CD14-positive monocyte (primary cell): ENCODE results near the gene ITIH3. TPM values are rescaled to one million over a fixed set of nuclear protein-coding genes. Genes with fewer than 3 reads are reported as not detected.

ENCODE experiments used
- DNase-seq, 3 donors: peaks; one replicate each; pipeline ENCODE4 v3.0.0-alpha.2; 2011 to 2022
- H2AFZ ChIP-seq: 2 replicates; pipeline ENCODE4 v1.6.0; 2012; ENCODE audit warnings: mild to moderate bottlenecking, low read depth, low read length, inconsistent platforms; ENCODE audit not compliant: insufficient read depth, poor library complexity, severe bottlenecking
- H3K27ac ChIP-seq, 2 donors: 1 replicate in 1 of 2; 2 replicates in 1 of 2; pipeline ENCODE4 v1.5.1; 2012 to 2013; ENCODE audit warnings: low read length in 2 of 2, control low read depth in 1 of 2, inconsistent platforms in 1 of 2, low read depth in 1 of 2, mild to moderate bottlenecking in 1 of 2
- H3K27me3 ChIP-seq, 2 donors: one replicate each; pipeline versions ENCODE4 v1.6.0 to v1.6.1; 2011 to 2013; ENCODE audit warnings: low read length in 2 of 2; ENCODE audit not compliant: control insufficient read depth in 2 of 2, insufficient read depth in 2 of 2
- H3K36me3 ChIP-seq, 2 donors: replicated peaks in 1 of 2; 1 replicate in 1 of 2; 2 replicates in 1 of 2; pipeline versions ENCODE4 v1.5.1 to v1.6.1; 2012 to 2013; ENCODE audit warnings: low read length in 2 of 2, control low read depth in 1 of 2, inconsistent platforms in 1 of 2, mild to moderate bottlenecking in 1 of 2; ENCODE audit not compliant: insufficient read depth in 2 of 2, control insufficient read depth in 1 of 2
- H3K4me1 ChIP-seq, 2 donors: 1 replicate in 1 of 2; 2 replicates in 1 of 2; pipeline versions ENCODE4 v1.5.1 to v1.6.1; 2012 to 2013; ENCODE audit warnings: low read length in 2 of 2, control low read depth in 1 of 2, inconsistent platforms in 1 of 2, mild to moderate bottlenecking in 1 of 2, moderate library complexity in 1 of 2; ENCODE audit not compliant: insufficient read depth in 2 of 2, control insufficient read depth in 1 of 2
- H3K4me2 ChIP-seq: replicated peaks from 2 replicates; pipeline ENCODE3; 2012; ENCODE audit warnings: low read length, moderate library complexity, mild to moderate bottlenecking; ENCODE audit not compliant: poor library complexity, severe bottlenecking; ENCODE audit errors: extremely low read depth
- H3K4me3 ChIP-seq, 3 experiments: fragments of 200-600 bp in 1 of 3; sonication (generic) in 1 of 3; replicated peaks in 1 of 3; 1 replicate in 2 of 3; 2 replicates in 1 of 3; pipeline ENCODE4 v1.5.1; 2011 to 2013; ENCODE audit warnings: low read length in 3 of 3, mild to moderate bottlenecking in 3 of 3, control low read depth in 2 of 3, low read depth in 2 of 3, inconsistent platforms in 1 of 3, moderate library complexity in 1 of 3
- H3K79me2 ChIP-seq: 2 replicates; pipeline ENCODE4 v1.6.0; 2012; ENCODE audit warnings: mild to moderate bottlenecking, control low read depth, inconsistent platforms, low read length, moderate library complexity; ENCODE audit not compliant: insufficient read depth
- H3K9ac ChIP-seq: 2 replicates; pipeline ENCODE4 v1.6.0; 2017; ENCODE audit warnings: low read length, mild to moderate bottlenecking; ENCODE audit not compliant: insufficient read depth, poor library complexity, severe bottlenecking
- H3K9me3 ChIP-seq, 2 donors: replicated peaks in 1 of 2; 1 replicate in 1 of 2; 2 replicates in 1 of 2; pipeline versions ENCODE4 v1.5.1 to v1.6.1; 2012 to 2013; ENCODE audit warnings: low read length in 2 of 2, control low read depth in 1 of 2; ENCODE audit not compliant: control insufficient read depth in 1 of 2, insufficient read depth in 1 of 2
- H4K20me1 ChIP-seq: 2 replicates; pipeline ENCODE4 v1.6.0; 2012; ENCODE audit warnings: mild to moderate bottlenecking, low read length, control low read depth, moderate library complexity; ENCODE audit not compliant: insufficient read depth
- H3K27ac Mint-ChIP-seq, 7 donors: one replicate each; pipeline ENCODE4 v1.8.0; 2020; ENCODE audit warnings: mild to moderate bottlenecking in 7 of 7, mixed read lengths in 7 of 7, moderate library complexity in 6 of 7, inconsistent platforms in 2 of 7
- H3K27me3 Mint-ChIP-seq, 3 donors: one replicate each; pipeline ENCODE4 v1.8.0; 2021 to 2022; ENCODE audit warnings: low read depth in 3 of 3, mild to moderate bottlenecking in 3 of 3, mixed read lengths in 3 of 3, moderate library complexity in 3 of 3, inconsistent platforms in 1 of 3
- H3K36me3 Mint-ChIP-seq, 2 donors: one replicate each; pipeline ENCODE4 v1.8.0; 2020; ENCODE audit warnings: mixed read lengths in 2 of 2, inconsistent platforms in 1 of 2, mild to moderate bottlenecking in 1 of 2
- H3K4me1 Mint-ChIP-seq: one replicate; pipeline ENCODE4 v1.8.0; 2020; ENCODE audit warnings: mild to moderate bottlenecking, mixed read lengths
- H3K4me3 Mint-ChIP-seq, 2 donors: one replicate each; pipeline ENCODE4 v1.8.0; 2020; ENCODE audit warnings: mild to moderate bottlenecking in 2 of 2, mixed read lengths in 2 of 2, moderate library complexity in 1 of 2
- H3K9me3 Mint-ChIP-seq, 7 donors: one replicate each; pipeline ENCODE4 v1.8.0; 2020 to 2022; ENCODE audit warnings: mixed read lengths in 7 of 7, mild to moderate bottlenecking in 6 of 7, moderate library complexity in 6 of 7, inconsistent platforms in 2 of 7
- WGBS: methylation state at CpG from one replicate; pipeline ENCODE4 v1.1.5; 2013; ENCODE audit warnings: missing lambda C conversion rate; ENCODE audit not compliant: insufficient coverage; 5-methylcytosine and 5-hydroxymethylcytosine counted together
- intact Hi-C, 2 donors: fragments of 100-400 bp; cut with micrococcal nuclease; formaldehyde crosslinking; loops; one replicate each; pipeline versions ENCODE4 v1.15.0 to v1.15.1; 2023
- polyA plus RNA-seq, 3 donors: library from polyadenylated mRNA; depleted of rRNA in 1 of 3; unstranded in 2 of 3; stranded (reverse) in 1 of 3; fragments of 300-500 nt in 2 of 3; fragments of >200 nt in 1 of 3; fragmentation: Illumina TruSeq in 2 of 3; gene quantifications; 1 replicate in 2 of 3; 2 replicates in 1 of 3; pipeline ENCODE4 v1.2.3, GENCODE V29; 2012 to 2021
- TF ChIP-seq, protein P1 (sequence below): fragments of 200-600 bp; IDR thresholded peaks from one replicate; pipeline ENCODE4 v1.8.0; 2022; ENCODE audit warnings: antibody characterized with exemption, mild to moderate bottlenecking

ITIH3 gene
- polyA plus RNA-seq, 3 donors: 0.07 TPM; not detected in 2

DNA sequence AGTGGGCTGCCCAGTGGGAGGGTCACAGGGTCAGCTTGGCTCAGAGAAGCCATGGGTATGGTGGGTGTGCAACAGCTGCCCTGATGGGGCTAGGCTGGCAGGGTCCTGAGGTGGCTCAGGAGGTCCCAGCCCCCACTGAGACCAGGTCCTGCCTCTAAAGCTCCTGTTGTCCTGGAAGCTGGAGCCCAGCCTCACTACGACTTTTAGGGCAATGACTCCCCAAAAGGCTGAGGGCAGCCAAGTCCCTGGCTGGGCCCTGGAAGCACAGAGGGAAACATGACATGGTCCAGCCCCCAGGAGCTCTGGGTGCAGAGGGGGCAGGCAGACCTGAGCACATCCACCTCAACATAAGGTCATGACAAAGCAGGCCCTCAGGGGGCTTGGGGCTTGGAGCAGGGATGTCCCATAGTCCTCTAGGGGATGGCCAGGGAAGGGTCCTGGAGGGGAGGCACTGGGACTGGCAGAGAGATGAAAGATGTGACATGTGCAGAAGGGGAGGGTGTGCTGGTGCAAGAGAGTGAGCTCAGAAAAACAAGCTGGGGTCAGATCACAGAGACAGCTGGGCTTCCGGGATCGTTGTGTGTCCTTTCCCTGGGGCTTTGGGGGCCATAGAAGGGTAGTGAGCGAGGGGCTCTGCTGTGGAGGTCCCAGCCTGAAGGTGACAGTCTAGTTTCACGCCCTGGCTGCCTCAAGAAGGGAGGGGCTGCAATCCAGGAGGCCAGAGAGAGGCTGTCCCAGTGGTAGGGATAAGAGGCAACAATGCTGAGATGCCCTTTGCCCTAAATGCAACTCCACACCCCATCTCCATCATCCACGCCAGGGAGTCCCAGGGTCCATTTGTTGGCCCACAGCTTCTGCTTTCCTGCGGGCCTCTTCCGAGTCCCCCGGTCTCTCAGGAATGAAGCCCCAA lies 639 bp upstream of the ITIH3 start:
- H3K79me2 ChIP-seq: no peaks in the 10 kb centered on the region
- H3K4me1 ChIP-seq: peaks cover 10 to 13% of the 10 kb centered on the region in 2 donors
- no peak overlapping the region for H3K9ac ChIP-seq
- Mint-ChIP-seq H3K27ac (peak overlapping the region in 2 of 7 donors; percentile 9 to 73), H3K9me3 (no peaks in the 10 kb centered on the region), H3K36me3 (no peaks in the 10 kb centered on the region), H3K27me3 (peaks cover 4 to 7% (median 5%) of the 10 kb centered on the region in 3 donors), H3K4me1 (peaks cover 11% of the 10 kb centered on the region), H3K4me3 (no peak overlapping the region)
- no peak overlapping the region for H3K4me3 ChIP-seq
- intact Hi-C loops: no loop called here
- no peaks in the 10 kb centered on the region for H3K36me3 ChIP-seq
- H3K4me2 ChIP-seq: no peak overlapping the region
- H3K9me3 ChIP-seq: no peaks in the 10 kb centered on the region
- TF ChIP-seq, protein P1, sequence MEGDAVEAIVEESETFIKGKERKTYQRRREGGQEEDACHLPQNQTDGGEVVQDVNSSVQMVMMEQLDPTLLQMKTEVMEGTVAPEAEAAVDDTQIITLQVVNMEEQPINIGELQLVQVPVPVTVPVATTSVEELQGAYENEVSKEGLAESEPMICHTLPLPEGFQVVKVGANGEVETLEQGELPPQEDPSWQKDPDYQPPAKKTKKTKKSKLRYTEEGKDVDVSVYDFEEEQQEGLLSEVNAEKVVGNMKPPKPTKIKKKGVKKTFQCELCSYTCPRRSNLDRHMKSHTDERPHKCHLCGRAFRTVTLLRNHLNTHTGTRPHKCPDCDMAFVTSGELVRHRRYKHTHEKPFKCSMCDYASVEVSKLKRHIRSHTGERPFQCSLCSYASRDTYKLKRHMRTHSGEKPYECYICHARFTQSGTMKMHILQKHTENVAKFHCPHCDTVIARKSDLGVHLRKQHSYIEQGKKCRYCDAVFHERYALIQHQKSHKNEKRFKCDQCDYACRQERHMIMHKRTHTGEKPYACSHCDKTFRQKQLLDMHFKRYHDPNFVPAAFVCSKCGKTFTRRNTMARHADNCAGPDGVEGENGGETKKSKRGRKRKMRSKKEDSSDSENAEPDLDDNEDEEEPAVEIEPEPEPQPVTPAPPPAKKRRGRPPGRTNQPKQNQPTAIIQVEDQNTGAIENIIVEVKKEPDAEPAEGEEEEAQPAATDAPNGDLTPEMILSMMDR: no peak
- H2AFZ ChIP-seq: peak overlapping the region; percentile 37
- no peak overlapping the region for H3K27ac ChIP-seq
- 81% methylated on average over 8 of the region's 9 CpGs for WGBS
- no peaks in the 10 kb centered on the region for H4K20me1 ChIP-seq
- DNase-seq: no peak
- no peaks in the 10 kb centered on the region for H3K27me3 ChIP-seq

DNA sequence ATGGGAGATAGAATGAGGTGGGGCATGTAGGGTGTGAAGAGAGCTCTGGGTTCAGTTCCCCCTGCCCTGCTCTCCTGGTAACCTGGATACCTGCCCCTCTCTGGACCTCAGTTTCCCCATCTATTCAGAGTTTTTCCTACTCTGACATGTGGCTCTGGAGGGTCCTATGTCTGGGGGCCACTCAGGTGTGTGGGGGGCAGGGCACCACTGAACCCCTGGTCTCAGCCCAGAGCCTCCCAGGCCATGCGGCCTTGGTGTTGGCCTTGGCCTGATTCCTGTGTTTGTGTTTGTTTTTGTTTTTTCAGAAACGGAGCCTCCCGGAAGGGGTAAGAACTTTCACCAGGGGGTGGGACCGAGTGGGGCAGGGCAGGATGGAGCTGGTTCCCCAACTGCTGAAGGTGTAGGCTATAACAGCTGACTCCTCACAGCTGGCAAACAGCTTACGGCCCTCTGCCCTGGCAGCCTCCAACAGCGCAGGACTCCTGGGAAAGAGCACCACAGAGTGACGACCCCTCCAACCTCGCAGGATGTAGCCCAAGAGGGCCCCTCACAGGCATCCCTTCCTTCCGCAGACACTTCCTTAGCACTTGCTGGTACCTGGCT lies 803 bp downstream of the ITIH3 start:
- intact Hi-C loops: no loop called here
- Histone ChIP-seq H3K9me3 (no peaks in the 10 kb centered on the region), H3K36me3 (no peaks in the 10 kb centered on the region), H3K4me2 (no peak overlapping the region), H3K27ac (no peak overlapping the region), H4K20me1 (no peaks in the 10 kb centered on the region), H3K4me1 (peaks cover 10 to 13% of the 10 kb centered on the region in 2 donors), H3K27me3 (no peaks in the 10 kb centered on the region), H2AFZ (no peak overlapping the region), H3K9ac (no peak overlapping the region), H3K79me2 (no peaks in the 10 kb centered on the region), H3K4me3 (no peak overlapping the region)
- Mint-ChIP-seq H3K27me3 (peaks cover 2 to 4% (median 4%) of the 10 kb centered on the region in 3 donors), H3K36me3 (no peaks in the 10 kb centered on the region), H3K9me3 (no peaks in the 10 kb centered on the region), H3K27ac (no peak overlapping the region), H3K4me1 (peaks cover 11% of the 10 kb centered on the region), H3K4me3 (no peak overlapping the region)
- TF ChIP-seq, protein P1: no peak
- DNase-seq: no peak
- WGBS: 64% methylated on average over 8 of the region's 9 CpGs
